GM18507 (cell line): ENCODE results near the gene PCCA.
"Not testable (repeated sequence)": the region's sequence is repeated elsewhere in the genome, so short reads cannot be mapped to it uniquely, and the experiment has no call there.

Source experiments
- DNase-seq: peaks from one replicate; pipeline ENCODE4 v3.0.0; 2011; ENCODE audit warnings: low read depth; ENCODE audit not compliant: insufficient read length; ENCODE audit errors: extremely low spot score
- FAIRE-seq: peaks from 2 replicates; lab custom pipeline; 2011; peaks lifted over from hg19 to GRCh38; lab: Jason Lieb, UNC

PCCA gene

GRCh38 chr13:100130930-100131511, 42.1 kb downstream of the PCCA start:
- FAIRE-seq = no peak

GRCh38 chr13:100131863-100132574, 43.1 kb downstream of the PCCA start:
- DNase-seq = no peak
- no peak for FAIRE-seq

More at GRCh38 chr13:100130930-100131511, 42.1 kb downstream of the PCCA start:
- no peak for DNase-seq

GRCh38 chr13:100138859-100139491, 50.1 kb downstream of the PCCA start:
- FAIRE-seq (no peak), DNase-seq (no peak)

- DNase-seq (no peak), FAIRE-seq (no peak)
These were observed 50.9 kb downstream of the PCCA start for GRCh38 chr13:100139817-100140216.

- FAIRE-seq = no peak
- DNase-seq = no peak
These were observed 51.5 kb downstream of the PCCA start for GRCh38 chr13:100140441-100140840.

- DNase-seq, FAIRE-seq: not testable (repeated sequence)
These were observed 52.6 kb downstream of the PCCA start for GRCh38 chr13:100141461-100141961.

- no peak for DNase-seq
- no peak for FAIRE-seq
These were observed 57.6 kb downstream of the PCCA start for GRCh38 chr13:100146534-100146933.

GRCh38 chr13:100147825-100148224, 58.9 kb downstream of the PCCA start:
- FAIRE-seq (no peak), DNase-seq (no peak)

GRCh38 chr13:100148422-100148821, 59.5 kb downstream of the PCCA start:
- FAIRE-seq (no peak), DNase-seq (no peak)

GRCh38 chr13:100149389-100149788, 60.5 kb downstream of the PCCA start:
- FAIRE-seq (no peak), DNase-seq (no peak)

GRCh38 chr13:100150711-100151110, 61.8 kb downstream of the PCCA start:
- FAIRE-seq = not testable (repeated sequence)

GRCh38 chr13:100154842-100155416, 66.0 kb downstream of the PCCA start:
- FAIRE-seq (no peak), DNase-seq (no peak)

More at GRCh38 chr13:100150711-100151110, 61.8 kb downstream of the PCCA start:
- DNase-seq = not testable (repeated sequence)

- DNase-seq (no peak), FAIRE-seq (no peak)
These were observed 67.9 kb downstream of the PCCA start for GRCh38 chr13:100156788-100157187.

GRCh38 chr13:100158569-100158968, 69.7 kb downstream of the PCCA start:
- no peak for FAIRE-seq
- DNase-seq = no peak

- FAIRE-seq (no peak), DNase-seq (no peak)
These were observed 70.7 kb downstream of the PCCA start for GRCh38 chr13:100159584-100159983.

- DNase-seq = no peak
These were observed 71.6 kb downstream of the PCCA start for GRCh38 chr13:100160450-100160849.

GRCh38 chr13:100163375-100163774, 74.5 kb downstream of the PCCA start:
- no peak for DNase-seq
- no peak for FAIRE-seq

More at GRCh38 chr13:100160450-100160849, 71.6 kb downstream of the PCCA start:
- no peak for FAIRE-seq

GRCh38 chr13:100173203-100173602, 84.3 kb downstream of the PCCA start:
- FAIRE-seq (no peak), DNase-seq (no peak)

GRCh38 chr13:100174455-100174854, 85.6 kb downstream of the PCCA start:
- FAIRE-seq, DNase-seq: not testable (repeated sequence)
